Psoas muscle (tissue), 8 donors: ENCODE data around the gene IGF1. TPM values are rescaled to one million over a fixed set of nuclear protein-coding genes. Genes with fewer than 3 reads are reported as not detected.

Experiments used
- ATAC-seq, 4 donors: fragments of 200-7000 bp; cut with Tn5 transposase; one replicate each; pipeline ENCODE4 v1.9.1; 2020; ENCODE audit warnings: moderate library complexity in 3 of 4, mild to moderate bottlenecking in 2 of 4
- DNase-seq, 2 donors: peaks; one replicate each; pipeline ENCODE4 v3.0.0-alpha.2; 2020
- H3K27ac ChIP-seq: fragments of 200-600 bp; one replicate; pipeline ENCODE4 v1.8.0; 2022
- H3K27me3 ChIP-seq, 3 donors: fragments of 200-600 bp in 1 of 3; one replicate each; pipeline versions ENCODE4 v1.6.1 to v1.8.0; 2013 to 2022; ENCODE audit warnings: low read length in 2 of 3, mild to moderate bottlenecking in 2 of 3, moderate library complexity in 1 of 3; ENCODE audit not compliant: insufficient read depth in 3 of 3
- H3K36me3 ChIP-seq, 2 donors: fragments of 200-600 bp in 1 of 2; one replicate each; pipeline versions ENCODE4 v1.6.1 to v1.8.0; 2013 to 2022; ENCODE audit warnings: low read depth in 1 of 2, mild to moderate bottlenecking in 1 of 2, moderate library complexity in 1 of 2; ENCODE audit not compliant: insufficient read depth in 1 of 2
- H3K4me1 ChIP-seq: fragments of 200-600 bp; one replicate; pipeline ENCODE4 v1.8.0; 2022
- H3K4me3 ChIP-seq: fragments of 200-600 bp; one replicate; pipeline ENCODE4 v1.8.0; 2022; ENCODE audit warnings: mild to moderate bottlenecking
- H3K9me3 ChIP-seq: fragments of 200-600 bp; one replicate; pipeline ENCODE4 v1.8.0; 2022
- CTCF ChIP-seq: fragments of 200-600 bp; IDR thresholded peaks from one replicate; pipeline ENCODE4 v1.8.0; 2022; ENCODE audit warnings: antibody characterized with exemption
- WGBS, 3 donors: extraction: QIAGEN DNeasy Blood & Tissue Kit; methylation state at CpG; one replicate each; pipeline versions ENCODE4 v1.1.6 to v1.1.7; 2013; 5-methylcytosine and 5-hydroxymethylcytosine counted together
- intact Hi-C, 2 donors: fragments of 100-400 bp; cut with DNase I; formaldehyde crosslinking; loops; one replicate each; pipeline versions ENCODE4 v1.11.0 to v1.14.2; 2022
- polyA plus RNA-seq, 3 donors: library from polyadenylated mRNA; stranded (reverse); fragments of 200-250 nt; gene quantifications; one replicate each; pipeline ENCODE4 v1.2.3, GENCODE V29; 2013
- total RNA-seq, 4 donors: library from RNA; stranded (reverse); fragmentation: NEBNext Ultra II Directional in 2 of 4; extraction: Animal tissue kit (Norgen Biotek cat#: 25700) in 2 of 4; gene quantifications; one replicate each; pipeline versions ENCODE4 v1.2.1 to v1.2.4, GENCODE V29; 2021 to 2023
- donor health status: healthy with polysubstance abuse.
- donor health status: DM: no; HTN: no; CAD: no; lungs with moderate emphysema.
- donor health status: Bipolar disorder and iron deficiency.
- donor health status: healthy.
- donor health status: DM: yes; HTN: yes; CAD: no.
- donor health status: DM: no; HTN: no; CAD: no.
- donor health status: DM: no; HTN: no; CAD: no.
- donor health status: DM: yes; HTN: yes; CAD: no.

The IGF1 gene
- total and polyA plus RNA-seq, 7 donors, result 5.3 to 30.2 (median 18.7) TPM

- no peak overlapping the region for H3K27ac ChIP-seq
- H3K36me3 ChIP-seq, result no peaks in the 10 kb centered on the region
- H3K27me3 ChIP-seq, result no peaks in the 10 kb centered on the region
- DNase-seq (no peak), ATAC-seq (no peak)
- H3K4me3 ChIP-seq, result no peak overlapping the region
- H3K4me1 ChIP-seq, result peaks cover 7% of the 10 kb centered on the region
- TF ChIP-seq CTCF, result no peak
- 84 to 89% (median 86%) methylated on average over 9 of the region's 9 CpGs for WGBS, 3 donors
- H3K9me3 ChIP-seq, result no peaks in the 10 kb centered on the region
- intact Hi-C loops, result no loop called here
Measured at GRCh38 chr12:102465762-102466560, 14.4 kb downstream of the IGF1 start.

- TF ChIP-seq CTCF, result no peak
- H3K4me3 ChIP-seq, result no peak overlapping the region
- no peak for DNase-seq
- H3K27ac ChIP-seq, result no peak overlapping the region
- WGBS, 3 donors, result 77 to 83% (median 82%) methylated on average over 2 of the region's 2 CpGs
- H3K36me3 ChIP-seq, result no peaks in the 10 kb centered on the region
- peaks cover 9% of the 10 kb centered on the region for H3K4me1 ChIP-seq
- H3K9me3 ChIP-seq, result no peaks in the 10 kb centered on the region
- no peaks in the 10 kb centered on the region for H3K27me3 ChIP-seq
- no peak for ATAC-seq
- intact Hi-C loops, result no loop called here
Measured at GRCh38 chr12:102463659-102464249, 16.6 kb downstream of the IGF1 start.

GRCh38 chr12:102462795-102463465, 17.4 kb downstream of the IGF1 start:
- Histone ChIP-seq H3K27ac (no peak overlapping the region), H3K27me3 (no peaks in the 10 kb centered on the region), H3K9me3 (no peaks in the 10 kb centered on the region), H3K36me3 (no peaks in the 10 kb centered on the region), H3K4me1 (peaks cover 15% of the 10 kb centered on the region), H3K4me3 (no peak overlapping the region)
- ATAC-seq, result no peak
- no peak for TF ChIP-seq CTCF
- DNase-seq, result no peak
- intact Hi-C loops, result no loop called here
- WGBS, 3 donors, result 56 to 75% (median 60%) methylated on average over 8 of the region's 8 CpGs

- 84 to 93% (median 84%) methylated on average over 1 of the region's 1 CpG for WGBS, 3 donors
- H3K27ac ChIP-seq, result no peak overlapping the region
Measured at GRCh38 chr12:102462386-102462785, 18.0 kb downstream of the IGF1 start.

More at GRCh38 chr12:102462386-102462785, 18.0 kb downstream of the IGF1 start:
- no peak overlapping the region for H3K4me3 ChIP-seq
- H3K4me1 ChIP-seq, result peaks cover 15% of the 10 kb centered on the region
- TF ChIP-seq CTCF, result no peak
- ATAC-seq (no peak), DNase-seq (no peak)
- H3K9me3 ChIP-seq, result no peaks in the 10 kb centered on the region
- no peaks in the 10 kb centered on the region for H3K27me3 ChIP-seq
- no peaks in the 10 kb centered on the region for H3K36me3 ChIP-seq
- intact Hi-C loops, result no loop called here
